22Rv1 (cell line): Measurements from ENCODE around the gene SULT1C2.

Experiments
- ZFX ChIP-seq: fragments of 450-650 bp; IDR thresholded peaks from 2 replicates; pipeline ENCODE4 v1.6.1; 2017; ENCODE audit warnings: antibody characterized with exemption, borderline replicate concordance
- TF ChIP-seq, protein P1 (sequence below): fragments of 450-650 bp; IDR thresholded peaks from 2 replicates; pipeline ENCODE4 v1.5.1; 2017; ENCODE audit warnings: mild to moderate bottlenecking

DNA sequence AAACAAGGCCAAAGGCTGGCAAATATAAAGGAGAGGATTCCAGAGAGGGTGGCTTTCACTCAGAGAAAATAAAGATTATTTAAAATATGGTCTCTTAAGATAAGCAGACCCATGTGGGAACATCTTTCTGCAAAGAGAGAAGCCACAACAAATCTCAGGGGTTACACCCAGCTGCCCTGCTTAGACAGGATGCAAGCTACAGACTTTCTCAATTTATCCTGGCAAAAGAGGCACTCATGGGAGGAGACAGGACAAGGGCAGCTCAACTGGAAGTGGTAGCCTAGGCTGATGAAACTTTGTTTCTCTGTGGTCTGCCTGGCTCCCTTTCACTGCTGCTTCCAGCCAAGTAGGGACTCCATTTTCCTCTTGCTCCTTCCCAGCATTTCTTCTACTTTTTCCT lies 63.2 kb downstream of the SULT1C2 start:
- TF ChIP-seq, protein P1, sequence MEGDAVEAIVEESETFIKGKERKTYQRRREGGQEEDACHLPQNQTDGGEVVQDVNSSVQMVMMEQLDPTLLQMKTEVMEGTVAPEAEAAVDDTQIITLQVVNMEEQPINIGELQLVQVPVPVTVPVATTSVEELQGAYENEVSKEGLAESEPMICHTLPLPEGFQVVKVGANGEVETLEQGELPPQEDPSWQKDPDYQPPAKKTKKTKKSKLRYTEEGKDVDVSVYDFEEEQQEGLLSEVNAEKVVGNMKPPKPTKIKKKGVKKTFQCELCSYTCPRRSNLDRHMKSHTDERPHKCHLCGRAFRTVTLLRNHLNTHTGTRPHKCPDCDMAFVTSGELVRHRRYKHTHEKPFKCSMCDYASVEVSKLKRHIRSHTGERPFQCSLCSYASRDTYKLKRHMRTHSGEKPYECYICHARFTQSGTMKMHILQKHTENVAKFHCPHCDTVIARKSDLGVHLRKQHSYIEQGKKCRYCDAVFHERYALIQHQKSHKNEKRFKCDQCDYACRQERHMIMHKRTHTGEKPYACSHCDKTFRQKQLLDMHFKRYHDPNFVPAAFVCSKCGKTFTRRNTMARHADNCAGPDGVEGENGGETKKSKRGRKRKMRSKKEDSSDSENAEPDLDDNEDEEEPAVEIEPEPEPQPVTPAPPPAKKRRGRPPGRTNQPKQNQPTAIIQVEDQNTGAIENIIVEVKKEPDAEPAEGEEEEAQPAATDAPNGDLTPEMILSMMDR, result no peak
- TF ChIP-seq ZFX, result no peak
